Effector CD8-positive, alpha-beta T cell (primary cell): ENCODE measurements around the gene PRKCQ.

Source experiments
- DNase-seq: peaks from one replicate; lab custom pipeline; 2025; lab: John Stamatoyannopoulos, UW

Gene PRKCQ

GRCh38 chr10:6567884-6568283, 12.2 kb downstream of the PRKCQ start:
- no peak for DNase-seq

DNA sequence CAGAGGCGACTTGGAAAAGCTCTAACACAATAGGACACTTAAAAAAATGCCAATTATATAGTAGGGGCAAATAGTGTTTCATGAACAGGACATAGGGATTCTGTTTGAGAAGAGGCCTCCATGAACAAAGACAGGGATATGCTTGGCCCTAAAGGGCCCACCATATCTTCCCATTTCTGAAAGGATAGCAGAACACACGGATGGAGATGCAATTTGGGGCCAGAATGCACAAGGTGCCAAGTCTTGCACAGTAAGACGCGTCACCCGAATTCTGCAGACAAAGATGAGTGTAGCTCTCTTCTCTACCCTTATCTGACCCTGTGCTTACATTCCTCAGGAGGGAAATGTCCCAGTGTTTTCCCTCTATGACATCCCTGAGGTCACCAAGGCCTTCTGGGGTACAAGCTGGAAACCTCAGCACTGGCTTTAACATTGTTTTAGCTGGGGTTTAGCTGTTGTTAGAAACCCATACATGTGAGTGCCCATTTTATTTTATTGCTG, 12.8 kb downstream of the PRKCQ start:
- no peak for DNase-seq

- no peak for DNase-seq
Measured at GRCh38 chr10:6565588-6565987, 14.5 kb downstream of the PRKCQ start.

DNA sequence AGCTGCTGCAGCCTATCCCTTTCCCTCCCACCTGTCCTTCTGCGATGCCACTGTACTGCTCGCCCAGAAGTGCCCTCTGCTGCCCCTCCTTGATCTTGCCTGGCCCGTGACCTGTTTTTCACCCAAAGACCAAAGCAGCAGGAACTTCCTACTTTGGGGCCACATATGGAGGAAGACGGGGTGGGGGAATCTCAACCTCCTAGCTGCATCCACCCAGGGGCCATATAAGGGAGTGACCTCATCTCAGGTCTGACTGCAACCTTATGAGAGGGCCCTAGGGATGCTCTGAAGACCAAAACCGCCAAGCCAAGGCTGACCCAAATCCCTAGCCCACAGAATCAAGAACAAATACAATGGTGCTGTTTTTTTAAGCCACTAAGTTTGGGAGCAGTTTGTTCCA, 15.7 kb downstream of the PRKCQ start:
- no peak for DNase-seq

DNA sequence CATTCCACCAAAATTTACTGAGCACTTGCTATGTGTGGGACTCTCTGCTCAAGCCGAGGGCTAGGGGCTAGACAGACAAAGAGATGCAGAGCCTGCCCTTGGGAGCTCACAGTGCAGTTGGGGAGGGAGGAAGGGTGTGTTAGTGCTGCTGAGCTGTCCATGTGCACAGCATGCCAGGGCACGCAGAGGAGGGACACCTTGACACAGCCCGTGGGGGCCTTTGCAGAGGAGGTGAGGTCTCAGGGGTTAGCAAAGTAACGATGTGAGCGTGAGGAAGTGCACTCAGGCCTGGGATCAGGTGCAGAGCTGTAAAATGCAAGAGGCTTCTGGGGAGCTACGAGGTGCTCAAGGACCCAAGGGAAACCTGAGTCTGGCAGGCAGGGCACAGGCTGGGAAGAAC, 16.3 kb downstream of the PRKCQ start:
- DNase-seq: no peak

DNA sequence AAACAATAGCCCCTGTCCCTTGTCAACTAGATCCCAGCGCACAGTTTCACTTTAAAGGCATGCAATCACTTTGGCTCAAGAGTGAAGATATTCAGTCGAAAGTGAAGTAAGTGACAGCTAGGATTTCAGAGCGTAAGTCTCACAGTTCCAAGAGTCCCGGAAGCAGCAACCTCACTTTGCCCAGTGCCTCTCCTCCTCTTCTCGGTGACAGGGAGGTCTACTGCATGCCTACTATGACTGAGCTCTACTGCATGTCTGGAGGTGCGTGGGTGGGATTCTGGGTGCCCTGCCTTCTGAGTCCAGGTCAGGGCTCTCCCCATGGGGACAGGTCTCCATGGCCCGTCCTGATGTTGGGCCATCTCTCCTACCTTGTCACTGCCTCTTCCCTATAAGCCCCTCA, 17.0 kb downstream of the PRKCQ start:
- no peak for DNase-seq

DNA sequence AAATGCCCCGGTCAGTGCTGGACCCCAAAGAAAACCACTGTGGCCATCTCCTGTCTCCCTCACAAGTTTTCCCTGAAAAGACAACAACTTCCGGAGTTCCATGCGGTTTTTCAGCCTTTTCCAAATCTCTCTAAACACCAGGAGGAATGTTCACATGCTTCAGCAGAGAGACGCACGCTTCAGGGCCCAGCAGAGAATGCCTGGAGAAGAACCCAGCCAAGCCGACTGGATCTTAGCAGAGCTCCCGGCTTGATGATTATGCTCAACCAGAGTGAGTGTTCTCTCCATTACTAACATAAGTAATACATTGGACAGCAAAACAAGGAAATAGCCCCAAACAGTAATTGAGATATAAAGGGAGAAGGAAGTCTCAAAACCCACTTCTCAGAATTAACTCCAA, 17.9 kb downstream of the PRKCQ start:
- DNase-seq: no peak

- no peak for DNase-seq
Measured at GRCh38 chr10:6561552-6561951, 18.5 kb downstream of the PRKCQ start.

- DNase-seq: no peak
Measured at GRCh38 chr10:6558759-6559461, 21.2 kb downstream of the PRKCQ start.

DNA sequence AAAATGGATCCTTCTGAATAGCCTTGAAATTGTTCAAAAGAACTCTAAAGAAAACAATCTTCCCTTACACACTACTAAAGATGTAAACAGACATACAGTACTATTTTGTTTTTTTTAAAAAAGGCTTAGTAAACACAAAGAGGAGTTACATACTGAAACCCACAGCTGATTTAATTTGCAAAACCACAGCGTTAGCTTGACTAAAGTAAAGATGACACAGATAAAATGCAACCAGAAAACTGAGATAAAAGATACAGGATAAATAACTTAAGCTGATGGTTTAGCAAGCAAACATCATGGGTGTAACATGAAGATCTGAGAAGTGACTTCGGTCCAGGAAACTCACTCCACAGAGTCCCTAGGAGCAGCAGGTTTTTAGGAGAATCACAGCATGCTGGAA, 21.8 kb downstream of the PRKCQ start:
- no peak for DNase-seq

DNA sequence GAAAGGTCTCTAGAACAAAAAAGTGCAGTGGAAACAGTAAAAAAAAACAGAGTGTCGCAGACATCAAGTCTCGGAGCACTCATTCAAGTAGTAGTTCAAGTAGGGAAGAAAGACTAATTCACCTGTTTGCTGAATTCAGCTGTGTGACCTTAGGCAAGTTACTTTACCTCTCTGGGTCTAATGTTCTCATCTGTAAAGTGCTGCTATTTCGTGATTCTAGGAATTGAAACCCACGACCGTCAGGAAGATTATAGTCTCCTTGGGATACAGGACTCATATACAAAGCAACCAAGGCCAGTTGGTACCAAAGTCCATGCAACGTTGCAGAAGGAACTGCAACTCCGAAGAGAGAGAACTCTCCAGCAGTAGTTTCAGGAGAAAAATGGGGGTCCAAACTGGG, 26.1 kb downstream of the PRKCQ start:
- no peak for DNase-seq

GRCh38 chr10:6543431-6544005, 36.6 kb downstream of the PRKCQ start:
- no peak for DNase-seq

GRCh38 chr10:6542999-6543430, 37.1 kb downstream of the PRKCQ start:
- peak; percentile 36 for DNase-seq

DNA sequence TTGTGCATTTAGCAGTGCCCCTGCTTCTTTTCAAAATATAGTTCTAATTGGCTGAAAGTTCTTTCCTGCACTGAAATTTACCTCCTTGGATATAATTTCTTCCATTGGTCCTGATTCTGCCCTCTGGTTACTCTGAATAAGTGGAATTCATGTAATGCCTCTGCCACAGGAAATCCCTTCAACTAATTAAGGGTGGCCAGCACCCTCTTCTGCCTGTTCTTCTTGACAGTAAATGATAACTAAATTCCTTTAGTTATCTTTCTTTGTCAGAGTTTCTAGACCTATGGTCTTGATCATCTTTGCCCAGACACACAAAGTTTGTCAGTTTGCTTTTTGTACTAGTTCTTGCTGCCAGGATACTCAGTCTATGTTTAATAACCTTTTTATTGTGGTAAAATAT, 40.2 kb downstream of the PRKCQ start:
- no peak for DNase-seq

- no peak for DNase-seq
Measured at GRCh38 chr10:6537770-6538169, 42.3 kb downstream of the PRKCQ start.

- no peak for DNase-seq
Measured at GRCh38 chr10:6536102-6536501, 44.0 kb downstream of the PRKCQ start.

DNA sequence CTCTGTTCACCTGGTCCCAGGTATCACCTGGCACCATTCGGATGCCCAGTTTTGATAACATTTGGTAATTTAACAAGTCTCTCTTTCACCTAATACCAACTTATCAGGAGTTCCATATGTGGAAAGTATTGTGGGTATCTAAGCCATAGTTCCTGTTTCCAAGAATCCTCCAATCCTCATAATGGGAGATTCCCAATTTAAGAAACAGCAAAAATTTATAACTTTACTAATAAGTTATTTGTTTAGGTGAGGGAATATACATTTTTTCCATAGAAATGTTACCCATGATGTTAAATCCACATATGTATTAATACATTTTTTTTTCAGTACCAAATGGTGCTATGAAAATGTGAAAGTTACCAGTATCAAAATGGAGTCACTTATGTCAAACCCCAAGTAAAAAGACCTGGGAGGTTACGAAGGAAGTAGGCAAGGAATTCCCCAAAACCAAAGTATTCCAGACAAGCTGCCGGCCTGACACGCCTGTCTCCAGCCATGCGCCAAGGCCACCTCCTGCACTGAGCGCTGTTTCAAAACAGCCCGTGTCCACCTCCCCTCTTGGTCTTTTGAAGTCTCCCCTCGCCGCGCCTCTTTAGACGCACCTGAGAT, 44.8 kb downstream of the PRKCQ start:
- DNase-seq: no peak

GRCh38 chr10:6532321-6532720, 47.8 kb downstream of the PRKCQ start:
- DNase-seq: no peak

DNA sequence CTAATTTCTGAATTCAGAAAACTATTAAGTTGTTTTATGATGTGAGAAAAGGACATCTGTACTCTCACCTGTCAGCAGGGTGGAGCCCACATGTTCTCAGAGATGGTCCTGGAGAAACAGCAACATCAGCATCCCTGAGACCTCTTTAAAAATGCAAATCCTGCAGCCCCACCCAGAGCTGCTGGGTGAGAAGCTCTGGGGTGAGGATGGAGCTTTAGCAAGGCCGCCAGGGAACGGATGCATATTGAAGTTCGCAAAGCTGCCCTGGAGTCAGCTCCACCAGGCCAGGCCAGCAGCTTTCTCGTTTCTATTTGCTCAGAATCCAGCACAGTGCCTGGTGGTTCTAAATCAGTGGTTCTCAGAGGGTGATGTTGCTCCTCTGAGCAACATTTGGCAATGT, 49.1 kb downstream of the PRKCQ start:
- no peak for DNase-seq

DNA sequence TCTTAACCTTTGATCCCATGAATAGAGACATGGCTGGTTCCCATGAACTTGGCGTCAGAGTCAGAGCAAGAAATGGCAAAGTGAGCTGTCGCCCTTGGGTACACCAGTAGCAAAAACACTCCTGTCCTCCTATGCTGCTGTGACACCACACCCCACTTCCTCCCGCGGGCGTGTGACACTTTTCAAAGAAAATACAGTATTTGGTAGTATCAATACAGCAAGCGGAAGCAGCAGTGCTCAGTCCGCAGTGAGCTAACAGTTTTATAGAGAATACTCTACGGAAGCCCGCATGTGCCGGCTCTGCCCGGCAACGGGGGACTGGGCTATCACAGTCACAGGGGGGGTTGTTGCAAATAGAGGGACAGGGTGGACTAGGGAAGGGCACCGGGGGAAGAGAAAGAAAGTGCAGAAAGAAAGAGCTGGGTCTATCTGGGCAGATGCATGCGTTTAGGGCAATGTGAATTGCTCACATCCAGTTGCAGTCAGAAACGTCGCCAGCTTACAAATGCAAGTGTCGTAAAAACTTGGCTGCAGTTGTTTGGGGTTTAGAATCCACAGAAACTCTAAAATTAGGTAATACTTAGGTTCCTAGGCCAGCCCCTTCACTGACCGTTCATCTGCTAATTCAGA, 49.8 kb downstream of the PRKCQ start:
- DNase-seq: peak; percentile 42

DNA sequence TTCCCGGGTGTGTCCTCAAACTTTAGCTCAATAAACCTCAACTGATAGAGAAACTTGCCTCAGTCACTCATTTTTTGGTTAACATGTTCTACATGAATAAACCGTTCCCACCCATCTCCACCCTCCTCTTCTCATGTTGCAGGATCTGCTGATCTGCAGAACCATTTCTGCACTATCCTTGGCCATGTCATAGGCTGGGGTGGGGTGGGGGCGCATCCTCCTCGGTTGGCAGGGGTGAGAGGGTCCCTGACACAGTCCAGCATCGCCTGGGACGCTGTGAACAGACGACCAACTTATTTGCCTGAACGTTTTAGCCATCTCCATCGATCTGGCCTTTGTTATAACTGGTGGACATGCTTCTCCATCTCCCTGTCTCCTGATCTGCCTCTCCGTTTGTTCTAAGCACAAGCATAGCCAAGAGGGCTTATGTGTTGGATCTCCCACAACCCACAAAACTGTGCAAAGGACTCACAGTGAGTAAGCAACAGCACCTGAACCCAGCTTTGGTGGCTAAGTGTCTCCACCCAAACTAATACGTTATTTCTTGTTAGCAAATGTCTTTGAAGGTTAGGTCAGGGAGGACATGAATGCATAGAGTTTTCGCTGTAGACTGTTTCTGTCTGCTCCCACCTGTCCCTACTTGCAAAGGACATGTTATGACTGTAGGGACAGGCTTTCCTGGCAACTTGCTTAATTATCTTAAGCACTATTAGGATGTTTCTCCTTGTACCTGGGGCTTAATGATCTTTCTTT, 51.7 kb downstream of the PRKCQ start:
- no peak for DNase-seq

DNA sequence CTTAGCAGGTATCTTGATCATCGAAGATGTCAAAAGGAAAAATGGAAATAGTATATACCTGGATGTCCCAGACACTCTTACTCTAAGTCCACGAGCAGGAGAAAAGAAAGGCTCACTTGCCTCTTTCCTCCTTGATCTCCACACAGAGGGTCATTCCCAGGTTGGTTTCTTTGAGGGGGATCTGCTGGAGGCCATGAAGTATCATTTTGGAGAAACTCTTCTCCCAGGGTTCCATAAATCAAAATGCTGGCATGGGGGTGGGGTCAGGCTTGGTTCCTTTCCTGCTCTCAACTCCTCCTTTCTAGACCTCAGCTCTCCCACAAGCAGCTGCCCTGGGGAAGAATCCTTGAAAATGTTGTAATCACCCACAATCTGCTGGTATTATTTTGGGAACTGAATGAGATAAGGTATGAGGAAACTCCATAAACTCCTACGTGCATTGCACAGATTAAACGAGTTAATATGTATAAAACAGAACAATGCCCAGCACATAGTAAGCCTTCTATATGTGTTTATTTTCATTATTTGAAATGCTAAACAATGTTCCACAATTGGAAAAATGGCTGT, 54.4 kb downstream of the PRKCQ start:
- DNase-seq: no peak
